Right lobe of liver (tissue), 4 donors: ENCODE measurements around the gene PRC1.

ENCODE experiments used
- CTCF ChIP-seq, 4 donors: fragments of 200-600 bp in 3 of 4; fragments of 450-650 bp in 1 of 4; IDR thresholded peaks; one replicate each; pipeline versions ENCODE4 v1.5.1 to v1.8.0; 2016 to 2022; ENCODE audit warnings: antibody characterized with exemption in 4 of 4, mild to moderate bottlenecking in 2 of 4
- POLR2A ChIP-seq: fragments of 450-650 bp; IDR thresholded peaks from one replicate; pipeline ENCODE4 v1.6.1; 2017; ENCODE audit warnings: antibody characterized with exemption, mild to moderate bottlenecking
- donor health status: DM: no; HTN: no; CAD: no.
- donor health status: DM: no; HTN: no; CAD: no.
- donor health status: DM: no; HTN: yes; CAD: no.

- TF ChIP-seq POLR2A, result no peak
- TF ChIP-seq CTCF (IDR thresholded peaks at IDR 0.05), result no peak
Observed at GRCh38 chr15:90967206-90967605, 27.1 kb downstream of the PRC1 start.
